AG09319 (cell line): ENCODE results near the gene MSH5.
"Not testable (repeated sequence)": the region's sequence is repeated elsewhere in the genome, so short reads cannot be mapped to it uniquely, and the experiment has no call there.

Source experiments
- DNase-seq: peaks from one replicate; pipeline ENCODE4 v3.0.0-alpha.2; 2010; ENCODE audit warnings: low read depth; ENCODE audit errors: extremely low read depth
- TF ChIP-seq, protein P1 (sequence below): IDR thresholded peaks from 2 replicates; pipeline ENCODE4 v1.5.1; 2011; ENCODE audit warnings: low read depth, mild to moderate bottlenecking, inconsistent platforms, low read length, moderate library complexity

MSH5 gene

DNA sequence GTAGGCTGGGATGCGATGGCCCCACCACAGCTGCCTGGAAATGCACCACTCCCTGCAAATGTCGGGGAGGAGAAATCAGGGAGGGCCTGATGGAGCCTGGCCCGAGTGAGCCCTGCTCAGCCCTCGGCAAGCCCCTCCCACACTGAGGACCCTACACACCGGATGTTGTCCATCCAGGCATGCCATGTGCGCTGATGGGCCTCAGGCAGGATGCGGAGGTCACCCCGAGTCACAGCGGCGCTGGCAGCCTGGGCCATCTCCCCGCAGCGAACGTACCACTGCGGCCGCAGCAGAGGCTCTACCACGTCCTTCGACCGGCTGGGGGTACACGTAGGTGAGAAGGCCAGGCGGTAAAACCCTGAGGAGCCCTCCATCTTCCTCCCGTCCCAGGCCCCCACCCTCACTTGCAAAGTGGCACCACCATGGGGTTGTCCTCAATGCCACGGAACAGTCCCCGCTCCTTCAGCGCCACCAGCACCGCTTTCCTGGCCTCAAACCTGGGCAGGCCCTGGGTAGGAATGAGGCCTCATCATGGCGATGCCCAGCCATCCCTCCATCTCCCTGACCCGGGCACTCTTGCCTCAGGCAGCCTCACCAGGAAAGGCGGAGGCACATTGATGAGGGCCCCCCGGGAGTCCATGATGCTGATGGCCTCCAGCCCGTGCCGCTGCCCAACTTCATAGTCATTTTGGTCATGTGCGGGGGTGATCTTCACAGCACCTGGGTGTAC is 42.5 kb downstream of the MSH5 start:
- TF ChIP-seq, protein P1, sequence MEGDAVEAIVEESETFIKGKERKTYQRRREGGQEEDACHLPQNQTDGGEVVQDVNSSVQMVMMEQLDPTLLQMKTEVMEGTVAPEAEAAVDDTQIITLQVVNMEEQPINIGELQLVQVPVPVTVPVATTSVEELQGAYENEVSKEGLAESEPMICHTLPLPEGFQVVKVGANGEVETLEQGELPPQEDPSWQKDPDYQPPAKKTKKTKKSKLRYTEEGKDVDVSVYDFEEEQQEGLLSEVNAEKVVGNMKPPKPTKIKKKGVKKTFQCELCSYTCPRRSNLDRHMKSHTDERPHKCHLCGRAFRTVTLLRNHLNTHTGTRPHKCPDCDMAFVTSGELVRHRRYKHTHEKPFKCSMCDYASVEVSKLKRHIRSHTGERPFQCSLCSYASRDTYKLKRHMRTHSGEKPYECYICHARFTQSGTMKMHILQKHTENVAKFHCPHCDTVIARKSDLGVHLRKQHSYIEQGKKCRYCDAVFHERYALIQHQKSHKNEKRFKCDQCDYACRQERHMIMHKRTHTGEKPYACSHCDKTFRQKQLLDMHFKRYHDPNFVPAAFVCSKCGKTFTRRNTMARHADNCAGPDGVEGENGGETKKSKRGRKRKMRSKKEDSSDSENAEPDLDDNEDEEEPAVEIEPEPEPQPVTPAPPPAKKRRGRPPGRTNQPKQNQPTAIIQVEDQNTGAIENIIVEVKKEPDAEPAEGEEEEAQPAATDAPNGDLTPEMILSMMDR = no peak
- DNase-seq = no peak

DNA sequence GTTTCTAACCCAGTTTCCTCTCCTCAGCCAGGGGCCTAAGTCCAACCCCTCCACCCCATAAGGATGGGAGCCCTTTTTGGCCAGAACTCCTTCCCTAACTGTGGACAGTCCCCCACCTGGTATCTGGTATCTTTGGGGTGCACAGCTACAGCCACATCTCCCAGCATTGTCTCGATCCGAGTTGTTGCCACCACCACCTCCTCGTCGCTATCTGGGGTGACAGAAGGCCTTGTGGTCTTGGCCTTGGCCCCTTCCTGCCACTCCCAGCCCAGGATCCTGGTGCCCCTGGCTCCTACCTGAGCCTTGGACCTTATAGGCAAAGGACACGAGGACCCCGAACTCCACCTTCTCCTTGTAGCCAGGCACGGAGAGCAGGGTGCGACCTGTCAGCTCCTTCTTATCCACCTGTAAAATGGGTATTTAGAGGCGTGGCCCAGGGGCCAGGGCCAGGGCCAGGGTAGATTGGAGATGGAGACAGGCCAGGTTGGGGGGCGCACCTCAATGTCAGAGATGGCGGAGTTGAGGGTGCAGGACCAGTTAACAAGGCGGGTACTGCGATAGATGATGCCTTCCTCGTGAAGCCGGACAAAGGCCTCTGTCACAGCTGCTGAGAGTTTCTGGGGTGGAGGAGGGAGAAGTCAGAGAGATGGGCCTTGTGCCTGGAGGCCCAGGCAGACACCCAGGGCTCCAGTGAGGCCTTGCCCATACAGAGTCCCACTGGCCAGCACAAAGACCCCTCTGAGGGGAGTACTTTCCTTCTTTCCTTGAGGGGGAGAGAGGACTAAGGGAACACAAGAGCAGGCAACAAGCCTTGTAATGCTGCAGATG is 44.5 kb downstream of the MSH5 start:
- no peak for DNase-seq
- TF ChIP-seq, protein P1 = no peak

DNA sequence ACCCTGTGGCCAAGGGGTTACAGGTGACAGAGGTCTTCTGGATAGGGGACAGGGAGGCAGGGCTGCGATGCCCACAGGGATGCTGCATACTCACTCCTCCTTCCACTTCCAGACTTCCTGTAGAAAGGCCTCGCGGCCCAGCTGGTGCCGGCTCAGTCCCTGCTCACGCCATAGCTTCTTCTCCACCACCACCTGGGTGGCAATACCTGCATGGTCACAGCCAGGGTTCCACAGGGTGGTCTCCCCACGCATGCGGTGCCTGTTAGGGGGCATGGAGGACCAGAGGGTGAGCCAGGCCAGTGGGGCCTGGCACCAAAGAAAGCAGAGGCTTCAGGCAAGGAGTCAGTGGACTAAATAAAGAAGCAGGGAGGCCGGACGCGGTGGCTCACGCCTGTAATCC is 45.7 kb downstream of the MSH5 start:
- no peak for DNase-seq
- TF ChIP-seq, protein P1 = no peak

DNA sequence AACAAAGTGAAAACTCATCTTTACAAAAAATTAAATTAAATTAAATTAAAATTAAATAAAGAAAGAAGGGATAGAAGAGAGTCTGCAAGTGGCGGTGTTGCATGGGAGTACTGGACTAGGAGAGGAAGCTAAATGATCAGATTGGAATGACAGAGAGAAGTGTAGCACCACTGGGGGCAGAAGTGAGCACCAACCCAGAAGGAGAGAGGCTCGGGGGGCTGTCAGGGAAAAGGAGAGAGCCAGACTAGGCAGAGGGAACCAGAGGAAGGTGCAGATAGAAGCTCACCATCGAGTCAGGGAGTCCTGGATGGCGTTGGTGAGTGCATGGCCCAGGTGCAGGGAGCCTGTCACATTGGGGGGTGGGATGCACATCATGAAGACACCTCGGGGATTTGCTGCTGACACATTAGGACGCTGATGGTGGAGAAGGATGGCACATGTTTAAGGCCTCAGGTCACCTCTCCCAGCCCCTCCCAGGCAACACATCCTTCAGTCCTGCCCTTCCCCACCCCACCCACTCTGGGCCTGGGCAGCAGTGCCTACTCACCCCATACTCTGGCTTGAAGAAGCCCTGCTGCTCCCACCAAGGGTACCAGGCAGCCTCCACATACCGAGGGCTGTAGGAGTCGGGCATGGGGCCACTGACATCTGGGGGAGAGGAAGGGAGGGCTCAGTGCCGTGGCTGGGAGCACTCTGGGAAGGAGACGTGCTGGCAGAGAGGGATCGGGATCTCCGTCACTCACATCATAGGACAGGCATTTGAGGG is 51.7 kb downstream of the MSH5 start:
- TF ChIP-seq, protein P1 = peak; percentile 65
- no peak for DNase-seq

DNA sequence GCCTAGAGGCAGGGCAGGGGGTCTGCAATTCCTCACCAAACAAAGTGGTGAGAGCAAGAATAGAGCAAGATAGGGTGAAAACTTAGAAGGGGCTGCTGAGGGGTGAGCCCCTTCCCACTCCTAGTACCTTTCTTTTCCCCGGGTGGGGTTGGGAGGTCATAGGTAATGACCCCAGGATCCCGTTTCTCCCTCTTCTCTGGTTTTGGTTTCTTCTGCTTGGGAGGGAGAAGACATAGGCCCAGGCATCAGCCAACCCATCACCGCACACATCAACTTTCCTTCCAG is 52.2 kb downstream of the MSH5 start:
- TF ChIP-seq, protein P1 = no peak
- DNase-seq = no peak

DNA sequence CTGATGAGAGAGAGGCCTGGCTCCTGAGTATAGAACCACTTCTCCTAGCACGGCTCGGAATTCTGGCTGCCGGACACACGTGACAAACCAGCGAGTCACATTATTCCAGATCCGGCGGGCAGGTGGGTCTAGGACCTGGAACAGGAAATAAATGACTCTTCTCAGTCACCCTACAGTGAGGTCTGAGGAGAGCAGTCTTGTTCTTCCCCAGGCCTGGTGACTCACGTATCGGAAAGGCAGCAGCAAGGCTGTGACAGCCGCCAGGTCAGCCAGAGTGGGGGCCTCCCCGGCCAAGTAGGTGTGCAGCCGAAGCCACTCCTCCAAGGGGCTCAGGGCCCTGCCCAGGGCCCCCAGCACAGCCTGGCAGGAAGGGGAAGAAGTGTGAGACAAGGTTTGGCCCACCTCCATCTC is 53.0 kb downstream of the MSH5 start:
- no peak for DNase-seq
- TF ChIP-seq, protein P1 = no peak

DNA sequence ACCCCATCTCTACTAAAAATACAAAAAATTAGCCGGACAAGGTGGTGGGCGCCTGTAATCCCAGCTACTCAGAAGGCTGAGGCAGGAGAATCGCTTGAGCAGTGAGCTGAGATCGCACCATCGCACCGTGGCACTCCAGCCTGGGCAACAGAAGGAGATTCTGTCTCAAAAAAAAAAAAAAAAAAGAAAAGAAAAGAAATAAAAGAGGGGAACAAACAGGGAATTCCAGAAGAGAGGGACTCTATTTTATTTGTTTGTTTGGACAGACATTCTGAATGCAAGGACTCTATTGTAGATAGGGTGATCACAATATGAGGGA is 54.1 kb downstream of the MSH5 start:
- not testable (repeated sequence) for DNase-seq
